B cell (primary cell): Measurements from ENCODE around the gene CCNH. TPM values are rescaled to one million over a fixed set of nuclear protein-coding genes. Genes with fewer than 3 reads are reported as not detected.

ENCODE experiments used
- ATAC-seq: fragments of 200-7000 bp; cut with Tn5 transposase; one replicate; pipeline ENCODE4 v1.10.0; 2021; ENCODE audit warnings: low read depth, mild to moderate bottlenecking, moderate number of reproducible peaks, moderate library complexity
- CTCF ChIA-PET: fragments of 350-600 bp; sonication (Branson Sonifier 250); formaldehyde crosslinking; loops from one replicate; lab custom pipeline; 2021; ENCODE audit warnings: antibody characterized with exemption, inconsistent platforms; lab: Charles Lee
- POLR2A ChIA-PET: fragments of 350-600 bp; sonication (Branson Sonifier 250); formaldehyde crosslinking; loops from one replicate; lab custom pipeline; 2021; ENCODE audit warnings: antibody characterized with exemption; lab: Charles Lee
- DNase-seq: peaks from one replicate; pipeline ENCODE4 v3.0.0; 2013
- H2AFZ ChIP-seq: 2 replicates; pipeline ENCODE4 v1.6.1; 2012; ENCODE audit warnings: mild to moderate bottlenecking, low read depth, low read length; ENCODE audit not compliant: insufficient read depth, poor library complexity, severe bottlenecking
- H3K27ac ChIP-seq, 2 donors: 1 replicate in 1 of 2; 2 replicates in 1 of 2; pipeline ENCODE4 v1.5.1; 2012 to 2013; ENCODE audit warnings: low read length in 2 of 2, mild to moderate bottlenecking in 2 of 2, moderate library complexity in 1 of 2
- H3K27me3 ChIP-seq, 4 experiments: fragments of 200-600 bp in 1 of 4; sonication (generic) in 1 of 4; replicated peaks in 1 of 4; 1 replicate in 2 of 4; 2 replicates in 2 of 4; pipeline versions ENCODE4 v1.6.1 to v1.7.0; 2013 to 2016; ENCODE audit warnings: low read length in 3 of 4, mild to moderate bottlenecking in 2 of 4, mixed read lengths in 1 of 4, moderate library complexity in 1 of 4; ENCODE audit not compliant: insufficient read depth in 4 of 4, control insufficient read depth in 3 of 4; ENCODE audit errors: control extremely low read depth in 1 of 4
- H3K36me3 ChIP-seq, 2 experiments: replicated peaks in 1 of 2; 1 replicate in 1 of 2; 2 replicates in 1 of 2; pipeline versions ENCODE4 v1.6.1 to v1.7.1; 2013; ENCODE audit warnings: low read length in 1 of 2; ENCODE audit not compliant: insufficient read depth in 2 of 2, control insufficient read depth in 1 of 2; ENCODE audit errors: control extremely low read depth in 1 of 2, extremely low read depth in 1 of 2
- H3K4me1 ChIP-seq, 2 donors: fragments of 200-600 bp in 1 of 2; sonication (generic) in 1 of 2; 1 replicate in 1 of 2; 2 replicates in 1 of 2; pipeline versions ENCODE4 v1.5.1 to v1.6.1; 2013 to 2017; ENCODE audit warnings: low read length in 2 of 2; ENCODE audit not compliant: control insufficient read depth in 2 of 2, insufficient read depth in 2 of 2
- H3K4me2 ChIP-seq: replicated peaks from 2 replicates; pipeline ENCODE3; 2012; ENCODE audit warnings: mild to moderate bottlenecking, low read depth, low read length; ENCODE audit not compliant: poor library complexity, severe bottlenecking
- H3K4me3 ChIP-seq, 5 experiments: fragments of 200-600 bp in 1 of 5; sonication (generic) in 1 of 5; 1 replicate in 3 of 5; 2 replicates in 2 of 5; pipeline versions ENCODE4 v1.5.1 to v1.7.0; 2011 to 2016; ENCODE audit warnings: low read length in 4 of 5, mild to moderate bottlenecking in 4 of 5, low read depth in 2 of 5, control low read depth in 1 of 5, moderate library complexity in 1 of 5; ENCODE audit not compliant: insufficient read depth in 1 of 5; ENCODE audit errors: control extremely low read depth in 1 of 5, extremely low read depth in 1 of 5
- H3K79me2 ChIP-seq: fragments of 200-600 bp; sonication (generic); one replicate; pipeline ENCODE4 v1.6.0; 2016; ENCODE audit warnings: low read length; ENCODE audit not compliant: control insufficient read depth, insufficient read depth
- H3K9ac ChIP-seq: fragments of 200-600 bp; sonication (generic); 2 replicates; pipeline ENCODE4 v1.6.1; 2017; ENCODE audit warnings: mild to moderate bottlenecking, low read length, moderate library complexity
- H3K9me3 ChIP-seq, 3 donors: one replicate each; pipeline versions ENCODE4 v1.6.1 to v1.7.1; 2013; ENCODE audit warnings: low read length in 2 of 3; ENCODE audit not compliant: control insufficient read depth in 2 of 3, insufficient read depth in 1 of 3; ENCODE audit errors: control extremely low read depth in 1 of 3
- H4K20me1 ChIP-seq: 2 replicates; pipeline ENCODE4 v1.6.0; 2012; ENCODE audit warnings: mild to moderate bottlenecking, low read length; ENCODE audit not compliant: insufficient read depth, control insufficient read depth, poor library complexity, severe bottlenecking
- H3K27ac Mint-ChIP-seq: one replicate; pipeline ENCODE4 v1.8.0; 2021; ENCODE audit warnings: mixed read lengths
- H3K27me3 Mint-ChIP-seq: one replicate; pipeline ENCODE4 v1.8.0; 2021; ENCODE audit warnings: mixed read lengths
- H3K4me1 Mint-ChIP-seq: one replicate; pipeline ENCODE4 v1.8.0; 2021; ENCODE audit warnings: mixed read lengths
- H3K4me3 Mint-ChIP-seq: one replicate; pipeline ENCODE4 v1.8.0; 2021; ENCODE audit warnings: mixed read lengths
- H3K9me3 Mint-ChIP-seq: one replicate; pipeline ENCODE4 v1.8.0; 2022; ENCODE audit warnings: mixed read lengths; ENCODE audit not compliant: insufficient read depth
- EZH2 ChIP-seq: IDR thresholded peaks from 2 replicates; pipeline ENCODE4 v1.6.1; 2012; ENCODE audit warnings: borderline replicate concordance, low read depth, mild to moderate bottlenecking, moderate library complexity, low read length; ENCODE audit not compliant: insufficient read depth, poor library complexity, severe bottlenecking
- WGBS: methylation state at CpG from one replicate; pipeline ENCODE4 v1.1.5; 2013; ENCODE audit warnings: missing lambda C conversion rate; ENCODE audit not compliant: insufficient coverage; 5-methylcytosine and 5-hydroxymethylcytosine counted together
- intact Hi-C: fragments of 100-400 bp; cut with micrococcal nuclease; formaldehyde crosslinking; loops from one replicate; pipeline ENCODE4 v1.10.0; 2022
- polyA plus RNA-seq: library from polyadenylated mRNA; depleted of rRNA; stranded (reverse); fragments of >200 nt; gene quantifications from 2 replicates; pipeline ENCODE4 v1.2.3, GENCODE V29; 2012
- total RNA-seq, 2 donors: library from RNA; stranded (reverse); fragments of 120-200 nt in 1 of 2; gene quantifications; 1 replicate in 1 of 2; 2 replicates in 1 of 2; pipeline versions ENCODE4 v1.2.3 to v1.2.4, GENCODE V29; 2013 to 2022
- TF ChIP-seq, protein P1 (sequence below): fragments of 200-600 bp; IDR thresholded peaks from one replicate; pipeline ENCODE4 v1.8.0; 2022; ENCODE audit warnings: antibody characterized with exemption, mild to moderate bottlenecking

CCNH gene
- total and polyA plus RNA-seq, 2 donors (not counting 1 experiment from before 2014, with no cell fraction given), result 59.2 to 120 TPM

GRCh38 chr5:87437724-87438123, 25.0 kb upstream of the CCNH start:
- Mint-ChIP-seq H3K4me1 (no peaks in the 10 kb centered on the region), H3K27ac (no peak overlapping the region), H3K27me3 (peaks cover 13% of the 10 kb centered on the region), H3K9me3 (no peaks in the 10 kb centered on the region), H3K4me3 (no peak overlapping the region)
- no peak for DNase-seq
- TF ChIP-seq, protein P1, sequence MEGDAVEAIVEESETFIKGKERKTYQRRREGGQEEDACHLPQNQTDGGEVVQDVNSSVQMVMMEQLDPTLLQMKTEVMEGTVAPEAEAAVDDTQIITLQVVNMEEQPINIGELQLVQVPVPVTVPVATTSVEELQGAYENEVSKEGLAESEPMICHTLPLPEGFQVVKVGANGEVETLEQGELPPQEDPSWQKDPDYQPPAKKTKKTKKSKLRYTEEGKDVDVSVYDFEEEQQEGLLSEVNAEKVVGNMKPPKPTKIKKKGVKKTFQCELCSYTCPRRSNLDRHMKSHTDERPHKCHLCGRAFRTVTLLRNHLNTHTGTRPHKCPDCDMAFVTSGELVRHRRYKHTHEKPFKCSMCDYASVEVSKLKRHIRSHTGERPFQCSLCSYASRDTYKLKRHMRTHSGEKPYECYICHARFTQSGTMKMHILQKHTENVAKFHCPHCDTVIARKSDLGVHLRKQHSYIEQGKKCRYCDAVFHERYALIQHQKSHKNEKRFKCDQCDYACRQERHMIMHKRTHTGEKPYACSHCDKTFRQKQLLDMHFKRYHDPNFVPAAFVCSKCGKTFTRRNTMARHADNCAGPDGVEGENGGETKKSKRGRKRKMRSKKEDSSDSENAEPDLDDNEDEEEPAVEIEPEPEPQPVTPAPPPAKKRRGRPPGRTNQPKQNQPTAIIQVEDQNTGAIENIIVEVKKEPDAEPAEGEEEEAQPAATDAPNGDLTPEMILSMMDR, result no peak
- TF ChIP-seq EZH2, result no peak
- POLR2A ChIA-PET, result no interaction called here
- no peak overlapping the region for H3K27ac ChIP-seq
- H4K20me1 ChIP-seq, result no peaks in the 10 kb centered on the region
- no peaks in the 10 kb centered on the region for H3K27me3 ChIP-seq
- peaks cover 0 to 5% (median 0%) of the 10 kb centered on the region in 3 donors for H3K9me3 ChIP-seq
- H3K4me1 ChIP-seq, result no peaks in the 10 kb centered on the region
- CTCF ChIA-PET, result no interaction called here
- WGBS, result no CpG with 5 or more reads among the region's 1 CpG
- H3K36me3 ChIP-seq, result no peaks in the 10 kb centered on the region
- no peaks in the 10 kb centered on the region for H3K79me2 ChIP-seq
- no peak overlapping the region for H2AFZ ChIP-seq
- no peak for ATAC-seq
- intact Hi-C loops, result no loop called here
- no peak overlapping the region for H3K4me2 ChIP-seq
- no peak overlapping the region for H3K4me3 ChIP-seq
- H3K9ac ChIP-seq, result no peak overlapping the region

GRCh38 chr5:87435144-87435694, 22.5 kb upstream of the CCNH start:
- no peak overlapping the region for H3K4me2 ChIP-seq
- ChIA-PET CTCF (no interaction called here), POLR2A (no interaction called here)
- no peaks in the 10 kb centered on the region for H3K4me1 ChIP-seq
- Mint-ChIP-seq H3K9me3 (no peaks in the 10 kb centered on the region), H3K27ac (no peak overlapping the region), H3K4me1 (no peaks in the 10 kb centered on the region), H3K4me3 (no peak overlapping the region), H3K27me3 (peaks cover 14% of the 10 kb centered on the region)
- TF ChIP-seq, protein P1, result no peak
- TF ChIP-seq EZH2, result no peak
- no peaks in the 10 kb centered on the region for H3K36me3 ChIP-seq
- no peaks in the 10 kb centered on the region for H3K79me2 ChIP-seq
- H2AFZ ChIP-seq, result no peak overlapping the region
- H3K9ac ChIP-seq, result no peak overlapping the region
- intact Hi-C loops, result no loop called here
- WGBS, result no CpG with 5 or more reads among the region's 2 CpGs
- no peak for ATAC-seq
- H3K4me3 ChIP-seq, result no peak overlapping the region
- H3K9me3 ChIP-seq, result peaks cover 0 to 5% (median 0%) of the 10 kb centered on the region in 3 donors
- no peak overlapping the region for H3K27ac ChIP-seq
- DNase-seq, result no peak
- H4K20me1 ChIP-seq, result no peaks in the 10 kb centered on the region
- peaks cover 0 to 7% (median 2%) of the 10 kb centered on the region in 4 experiments for H3K27me3 ChIP-seq
